ENCODE data around the gene STPG3. TPM values are rescaled to one million over a fixed set of nuclear protein-coding genes. Genes with fewer than 3 reads are reported as not detected.

STPG3 gene
- total and polyA plus RNA-seq, 9 donors: 0.15 to 0.79 (median 0.33) TPM; not detected in 2

- Histone ChIP-seq H3K4me1 (ENCODE audit: control insufficient read depth, insufficient read depth, low read length) (peaks cover 8% of the 10 kb centered on the region), H3K27me3 (ENCODE audit: control insufficient read depth, insufficient read depth, low read length) (no peaks in the 10 kb centered on the region), H3K36me3 (ENCODE audit: control insufficient read depth, insufficient read depth, low read length) (peaks cover 82% of the 10 kb centered on the region), H3K9me3 (replicated peaks; ENCODE audit: control insufficient read depth, low read depth, low read length) (no peaks in the 10 kb centered on the region), H3K4me3 (ENCODE audit: low read length) (no peak overlapping the region), H3K27ac (ENCODE audit: low read length) (peak overlapping the region; percentile 42)
- DNase-seq: peak; percentile 3
- 78% methylated on average over 18 of the region's 19 CpGs for WGBS (ENCODE audit: insufficient coverage)
These were observed 17.6 kb downstream of the STPG3 start for GRCh38 chr9:137268538-137269201.

- no peaks in the 10 kb centered on the region for H3K27me3 ChIP-seq (ENCODE audit: control insufficient read depth, insufficient read depth, low read length)
- peak; percentile 27 for DNase-seq
- H3K9me3 ChIP-seq (replicated peaks; ENCODE audit: control insufficient read depth, low read depth, low read length): no peaks in the 10 kb centered on the region
- H3K4me3 ChIP-seq (ENCODE audit: low read length): no peak overlapping the region
- H3K27ac ChIP-seq (ENCODE audit: low read length): peak overlapping the region; percentile 42
- peaks cover 15% of the 10 kb centered on the region for H3K4me1 ChIP-seq (ENCODE audit: control insufficient read depth, insufficient read depth, low read length)
- 81% methylated on average over 17 of the region's 17 CpGs for WGBS (ENCODE audit: insufficient coverage)
- peaks cover 76% of the 10 kb centered on the region for H3K36me3 ChIP-seq (ENCODE audit: control insufficient read depth, insufficient read depth, low read length)
These were observed 18.2 kb downstream of the STPG3 start for GRCh38 chr9:137269231-137269772.

GRCh38 chr9:137270929-137271695 lies 20.0 kb downstream of the STPG3 start:
- Histone ChIP-seq H3K4me1 (ENCODE audit: control insufficient read depth, insufficient read depth, low read length) (peaks cover 29% of the 10 kb centered on the region), H3K36me3 (ENCODE audit: control insufficient read depth, insufficient read depth, low read length) (peaks cover 62% of the 10 kb centered on the region)
- WGBS (ENCODE audit: insufficient coverage): 81% methylated on average over 26 of the region's 32 CpGs

GRCh38 chr9:137271696-137272076 lies 20.6 kb downstream of the STPG3 start:
- Histone ChIP-seq H3K4me3 (ENCODE audit: low read length) (no peak overlapping the region), H3K27ac (ENCODE audit: low read length) (no peak overlapping the region), H3K27me3 (ENCODE audit: control insufficient read depth, insufficient read depth, low read length) (peaks cover 4% of the 10 kb centered on the region), H3K36me3 (ENCODE audit: control insufficient read depth, insufficient read depth, low read length) (peaks cover 56% of the 10 kb centered on the region), H3K4me1 (ENCODE audit: control insufficient read depth, insufficient read depth, low read length) (peaks cover 34% of the 10 kb centered on the region), H3K9me3 (replicated peaks; ENCODE audit: control insufficient read depth, low read depth, low read length) (no peaks in the 10 kb centered on the region)
- DNase-seq: peak; percentile 4
- 57% methylated on average over 1 of the region's 3 CpGs for WGBS (ENCODE audit: insufficient coverage)

More at GRCh38 chr9:137270929-137271695, 20.0 kb downstream of the STPG3 start:
- no peak overlapping the region for H3K27ac ChIP-seq (ENCODE audit: low read length)
- no peak overlapping the region for H3K4me3 ChIP-seq (ENCODE audit: low read length)
- H3K27me3 ChIP-seq (ENCODE audit: control insufficient read depth, insufficient read depth, low read length): no peaks in the 10 kb centered on the region
- no peak for DNase-seq
- H3K9me3 ChIP-seq (replicated peaks; ENCODE audit: control insufficient read depth, low read depth, low read length): no peaks in the 10 kb centered on the region

GRCh38 chr9:137272241-137273094 lies 21.4 kb downstream of the STPG3 start:
- peak; percentile 3 for DNase-seq
- H3K36me3 ChIP-seq (ENCODE audit: control insufficient read depth, insufficient read depth, low read length): peaks cover 50% of the 10 kb centered on the region
- no peak overlapping the region for H3K27ac ChIP-seq (ENCODE audit: low read length)
- H3K27me3 ChIP-seq (ENCODE audit: control insufficient read depth, insufficient read depth, low read length): peaks cover 12% of the 10 kb centered on the region
- H3K4me3 ChIP-seq (ENCODE audit: low read length): no peak overlapping the region
- H3K4me1 ChIP-seq (ENCODE audit: control insufficient read depth, insufficient read depth, low read length): peaks cover 42% of the 10 kb centered on the region
- 91% methylated on average over 39 of the region's 39 CpGs for WGBS (ENCODE audit: insufficient coverage)
- H3K9me3 ChIP-seq (replicated peaks; ENCODE audit: control insufficient read depth, low read depth, low read length): no peaks in the 10 kb centered on the region

- WGBS (ENCODE audit: insufficient coverage): 73% methylated on average over 13 of the region's 13 CpGs
These were observed 22.0 kb downstream of the STPG3 start for GRCh38 chr9:137273095-137273490.

GRCh38 chr9:137273611-137274320 lies 22.7 kb downstream of the STPG3 start:
- Histone ChIP-seq H3K4me1 (ENCODE audit: control insufficient read depth, insufficient read depth, low read length) (peaks cover 46% of the 10 kb centered on the region), H3K27me3 (ENCODE audit: control insufficient read depth, insufficient read depth, low read length) (peaks cover 20% of the 10 kb centered on the region), H3K27ac (ENCODE audit: low read length) (no peak overlapping the region), H3K36me3 (ENCODE audit: control insufficient read depth, insufficient read depth, low read length) (peaks cover 39% of the 10 kb centered on the region), H3K9me3 (replicated peaks; ENCODE audit: control insufficient read depth, low read depth, low read length) (no peaks in the 10 kb centered on the region), H3K4me3 (ENCODE audit: low read length) (no peak overlapping the region)
- WGBS (ENCODE audit: insufficient coverage): 85% methylated on average over 14 of the region's 15 CpGs
- DNase-seq: peak; percentile 12

More at GRCh38 chr9:137273095-137273490, 22.0 kb downstream of the STPG3 start:
- Histone ChIP-seq H3K27ac (ENCODE audit: low read length) (no peak overlapping the region), H3K4me1 (ENCODE audit: control insufficient read depth, insufficient read depth, low read length) (peaks cover 48% of the 10 kb centered on the region), H3K27me3 (ENCODE audit: control insufficient read depth, insufficient read depth, low read length) (peaks cover 18% of the 10 kb centered on the region), H3K9me3 (replicated peaks; ENCODE audit: control insufficient read depth, low read depth, low read length) (no peaks in the 10 kb centered on the region), H3K4me3 (ENCODE audit: low read length) (no peak overlapping the region), H3K36me3 (ENCODE audit: control insufficient read depth, insufficient read depth, low read length) (peaks cover 44% of the 10 kb centered on the region)
- no peak for DNase-seq

GRCh38 chr9:137275203-137275587 lies 24.1 kb downstream of the STPG3 start:
- H3K4me1 ChIP-seq (ENCODE audit: control insufficient read depth, insufficient read depth, low read length): peaks cover 45% of the 10 kb centered on the region
- DNase-seq: peak; percentile 10
- H3K27ac ChIP-seq (ENCODE audit: low read length): no peak overlapping the region
- no peaks in the 10 kb centered on the region for H3K9me3 ChIP-seq (replicated peaks; ENCODE audit: control insufficient read depth, low read depth, low read length)
- peaks cover 26% of the 10 kb centered on the region for H3K36me3 ChIP-seq (ENCODE audit: control insufficient read depth, insufficient read depth, low read length)
- H3K27me3 ChIP-seq (ENCODE audit: control insufficient read depth, insufficient read depth, low read length): peaks cover 33% of the 10 kb centered on the region
- H3K4me3 ChIP-seq (ENCODE audit: low read length): no peak overlapping the region
- WGBS (ENCODE audit: insufficient coverage): 81% methylated on average over 10 of the region's 10 CpGs

GRCh38 chr9:137275588-137276472 lies 24.7 kb downstream of the STPG3 start:
- Histone ChIP-seq H3K27me3 (ENCODE audit: control insufficient read depth, insufficient read depth, low read length) (peaks cover 40% of the 10 kb centered on the region), H3K9me3 (replicated peaks; ENCODE audit: control insufficient read depth, low read depth, low read length) (no peaks in the 10 kb centered on the region), H3K4me1 (ENCODE audit: control insufficient read depth, insufficient read depth, low read length) (peaks cover 51% of the 10 kb centered on the region), H3K36me3 (ENCODE audit: control insufficient read depth, insufficient read depth, low read length) (peaks cover 24% of the 10 kb centered on the region), H3K4me3 (ENCODE audit: low read length) (no peak overlapping the region), H3K27ac (ENCODE audit: low read length) (peak overlapping the region; percentile 94)
- peak; percentile 16 for DNase-seq
- 72% methylated on average over 23 of the region's 24 CpGs for WGBS (ENCODE audit: insufficient coverage)

All from muscle of leg (tissue), 11 donors.